ENCODE measurements around the gene ATOH8. TPM values are rescaled to one million over a fixed set of nuclear protein-coding genes. Genes with fewer than 3 reads are reported as not detected.

Gene ATOH8
- polyA plus RNA-seq, 2 of the 4 experiments (the other 2 are of a cell fraction) = 1.8 to 20.0 TPM

DNA sequence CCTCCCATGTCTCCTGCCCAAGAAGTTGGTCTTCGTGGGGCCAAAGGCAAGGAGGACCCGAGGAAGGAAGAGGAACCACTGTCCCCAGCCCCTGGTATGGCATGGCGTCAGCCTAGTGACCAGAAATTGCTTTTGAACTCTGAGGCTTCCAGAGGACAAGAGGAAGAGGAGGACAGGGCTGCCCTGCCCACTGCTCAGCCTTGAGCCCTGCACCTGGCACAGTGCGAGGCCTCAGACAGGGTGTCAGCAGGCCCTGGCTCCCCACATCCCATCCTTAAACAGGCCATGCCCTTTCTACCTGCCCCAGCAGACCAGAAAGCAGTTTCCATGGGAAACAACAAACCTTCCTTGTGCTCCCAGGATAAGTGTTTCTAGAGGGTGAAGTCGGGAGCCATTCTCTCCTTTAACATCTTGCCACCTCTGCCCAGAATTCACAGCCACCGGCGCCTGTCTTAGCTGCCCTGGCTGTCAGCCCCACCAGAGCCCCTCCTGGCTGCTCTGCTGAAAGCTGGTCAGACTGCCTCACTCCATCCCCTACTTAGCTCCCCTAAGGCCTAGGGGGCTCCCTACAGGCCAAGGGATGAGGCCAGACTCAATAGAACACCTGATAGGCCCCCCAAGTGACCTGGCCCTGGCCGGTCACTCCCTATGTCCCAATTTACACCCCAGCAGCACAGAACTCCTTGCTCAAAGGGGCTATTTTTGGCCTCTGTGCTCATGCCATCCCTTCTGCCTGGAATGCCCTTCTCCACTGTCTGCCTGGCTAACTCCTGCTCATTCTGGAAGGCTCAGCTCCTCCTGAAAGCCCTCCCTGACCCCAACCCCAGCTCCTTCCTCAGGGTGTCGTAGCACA, 20.6 kb downstream of the ATOH8 start:
- TF ChIP-seq RCOR1 (IDR thresholded peaks at IDR 0.05; ENCODE audit: low read depth, low read length) (no peak), RARB (CRISPR knock-in tag; IDR thresholded peaks at IDR 0.05) (no peak), EHMT2 (IDR thresholded peaks at IDR 0.05; ENCODE audit: low read depth) (no peak), HDAC2 (IDR thresholded peaks at IDR 0.05) (no peak), KDM1A (IDR thresholded peaks at IDR 0.05; ENCODE audit: low read depth) (no peak), NPAS2 (CRISPR knock-in tag; IDR thresholded peaks at IDR 0.05; ENCODE audit: borderline replicate concordance) (no peak), MAZ (IDR thresholded peaks at IDR 0.05; ENCODE audit: borderline replicate concordance, low read depth, low read length) (no peak), JUN (IDR thresholded peaks at IDR 0.05) (no peak), ZC3H11A (IDR thresholded peaks at IDR 0.05) (no peak), KDM5A (IDR thresholded peaks at IDR 0.05) (no peak), BCL3 (IDR thresholded peaks at IDR 0.05) (no peak), CHD2 (IDR thresholded peaks at IDR 0.05; ENCODE audit: low read length, partially characterized antibody) (no peak), JUNB (IDR thresholded peaks at IDR 0.05) (no peak), MYC (IDR thresholded peaks at IDR 0.05; ENCODE audit: borderline replicate concordance, low read length) (no peak), CEBPB (IDR thresholded peaks at IDR 0.05) (no peak), RAD21 (conservative IDR thresholded peaks at IDR 0.05 in 1 of 2, IDR thresholded peaks at IDR 0.05 in 1 of 2) (no peak), RFX5 (IDR thresholded peaks at IDR 0.05) (no peak), FOSL2 (IDR thresholded peaks at IDR 0.05) (no peak), FOSL2 (CRISPR knock-in tag; IDR thresholded peaks at IDR 0.05) (no peak)
- TF ChIP-seq, protein P1, sequence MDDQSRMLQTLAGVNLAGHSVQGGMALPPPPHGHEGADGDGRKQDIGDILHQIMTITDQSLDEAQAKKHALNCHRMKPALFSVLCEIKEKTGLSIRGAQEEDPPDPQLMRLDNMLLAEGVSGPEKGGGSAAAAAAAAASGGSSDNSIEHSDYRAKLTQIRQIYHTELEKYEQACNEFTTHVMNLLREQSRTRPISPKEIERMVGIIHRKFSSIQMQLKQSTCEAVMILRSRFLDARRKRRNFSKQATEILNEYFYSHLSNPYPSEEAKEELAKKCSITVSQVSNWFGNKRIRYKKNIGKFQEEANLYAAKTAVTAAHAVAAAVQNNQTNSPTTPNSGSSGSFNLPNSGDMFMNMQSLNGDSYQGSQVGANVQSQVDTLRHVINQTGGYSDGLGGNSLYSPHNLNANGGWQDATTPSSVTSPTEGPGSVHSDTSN (IDR thresholded peaks at IDR 0.05) = no peak
- TF ChIP-seq, protein P2, sequence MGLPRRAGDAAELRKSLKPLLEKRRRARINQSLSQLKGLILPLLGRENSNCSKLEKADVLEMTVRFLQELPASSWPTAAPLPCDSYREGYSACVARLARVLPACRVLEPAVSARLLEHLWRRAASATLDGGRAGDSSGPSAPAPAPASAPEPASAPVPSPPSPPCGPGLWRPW (IDR thresholded peaks at IDR 0.05) = no peak
- H3K4me1 ChIP-seq = peaks cover 49% of the 10 kb centered on the region
- ATAC-seq (no peak), DNase-seq (ENCODE audit: low read depth in 1 of 2, low spot score in 1 of 2) (no peak), FAIRE-seq (no peak)
- no peak overlapping the region for H3K4me2 ChIP-seq
- peak overlapping the region; percentile 82 to 88; a peak in 5 of 6 replicates for H3K27ac ChIP-seq
- CTCF ChIA-PET = interaction anchor here (0.6 to 63.0 kb wide), 9 partner anchors 15 to 119 kb away, joined by 3 to 1675 read pairs (median 11); partner anchors contain the start of genes ATOH8 and ST3GAL5
- no peaks in the 10 kb centered on the region for H3K9me3 ChIP-seq
- no peak overlapping the region for H3K4me3 ChIP-seq
- POLR2A ChIA-PET = no interaction called here
- WGBS (ENCODE audit: missing lambda C conversion rate) = 91% methylated on average over 9 of the region's 9 CpGs

DNA sequence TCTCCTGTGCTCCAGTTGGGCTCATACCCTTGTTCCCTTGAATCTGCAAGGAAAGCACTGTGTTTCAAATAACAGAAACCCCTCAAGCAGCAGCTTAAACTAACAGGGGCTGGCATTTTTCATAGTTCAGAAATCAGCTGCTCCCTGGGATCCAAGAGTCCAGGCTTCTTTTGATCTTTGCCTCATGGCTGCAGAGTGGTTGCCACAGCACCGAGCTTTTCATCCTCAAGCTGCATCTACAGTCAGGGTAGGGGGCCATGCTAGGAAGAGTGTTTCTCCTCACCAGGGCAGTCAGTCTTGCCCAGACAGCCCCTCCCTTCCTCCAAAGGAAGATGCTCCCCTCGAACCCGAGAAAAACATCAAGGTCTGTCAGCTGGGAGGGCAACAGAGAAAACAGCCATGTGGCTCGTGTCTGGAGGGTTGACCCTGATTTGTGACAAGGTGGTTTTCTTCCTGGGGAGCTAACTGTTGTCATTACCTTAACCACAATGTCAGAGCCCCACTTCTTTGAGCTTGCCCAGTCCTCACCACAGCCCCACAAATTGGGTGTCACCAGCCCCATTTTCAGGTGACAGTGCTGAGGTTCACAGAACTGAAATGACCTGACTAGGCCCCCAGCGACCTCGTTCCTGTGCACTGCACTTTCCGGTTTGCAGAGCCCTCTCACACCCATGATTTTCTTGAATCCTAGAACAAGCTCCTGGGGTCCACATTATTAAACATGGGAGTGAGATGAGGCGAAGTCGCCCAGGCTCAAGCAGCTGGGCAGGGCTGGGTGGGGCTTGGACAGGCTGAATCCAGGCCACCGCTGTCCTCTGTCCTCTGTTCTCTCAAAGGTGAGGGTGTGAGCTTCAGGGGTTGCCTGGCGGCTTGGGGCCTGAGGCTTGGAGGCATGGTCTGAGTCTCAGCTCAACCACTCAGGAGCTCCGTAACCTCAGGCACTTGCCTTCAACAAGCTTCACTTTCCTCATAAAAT, 21.9 kb downstream of the ATOH8 start:
- ChIA-PET CTCF (interaction anchor here (0.9 to 63.0 kb wide), 9 partner anchors 9 to 138 kb away, joined by 3 to 1675 read pairs (median 4); partner anchors contain the start of gene ATOH8), POLR2A (no interaction called here)
- DNase-seq (ENCODE audit: low read depth in 1 of 2, low spot score in 1 of 2) (no peak), ATAC-seq (no peak), FAIRE-seq (no peak)
- no peak overlapping the region for H3K4me2 ChIP-seq
- whole genome bisulfite sequencing (ENCODE audit: missing lambda C conversion rate) = 83% methylated on average over 11 of the region's 12 CpGs
- H3K4me3 ChIP-seq = no peak overlapping the region
- no peak overlapping the region for H3K27ac ChIP-seq
- peaks cover 36% of the 10 kb centered on the region for H3K4me1 ChIP-seq
- H3K9me3 ChIP-seq = no peaks in the 10 kb centered on the region
- TF ChIP-seq HOXA7 (CRISPR knock-in tag; IDR thresholded peaks at IDR 0.05) = no peak
- TF ChIP-seq EHMT2 (IDR thresholded peaks at IDR 0.05; ENCODE audit: low read depth) = no peak
- no peak for TF ChIP-seq NR3C1 (IDR thresholded peaks at IDR 0.05)
- no peak for TF ChIP-seq POLR2A (IDR thresholded peaks at IDR 0.05; ENCODE audit: low read length)
- no peak for TF ChIP-seq MAZ (IDR thresholded peaks at IDR 0.05; ENCODE audit: borderline replicate concordance, low read depth, low read length)
- TF ChIP-seq HOXB5 (CRISPR knock-in tag; IDR thresholded peaks at IDR 0.05) = no peak
- no peak for TF ChIP-seq HOXB13 (CRISPR knock-in tag; IDR thresholded peaks at IDR 0.05; ENCODE audit: low read depth)
- no peak for TF ChIP-seq BCL3 (IDR thresholded peaks at IDR 0.05)
- no peak for TF ChIP-seq POLR2AphosphoS2 (conservative IDR thresholded peaks at IDR 0.05; ENCODE audit: low read length)
- no peak for TF ChIP-seq RARB (CRISPR knock-in tag; IDR thresholded peaks at IDR 0.05)
- TF ChIP-seq, protein P3, sequence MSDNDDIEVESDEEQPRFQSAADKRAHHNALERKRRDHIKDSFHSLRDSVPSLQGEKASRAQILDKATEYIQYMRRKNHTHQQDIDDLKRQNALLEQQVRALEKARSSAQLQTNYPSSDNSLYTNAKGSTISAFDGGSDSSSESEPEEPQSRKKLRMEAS (IDR thresholded peaks at IDR 0.05) = no peak
- TF ChIP-seq CBX2 (IDR thresholded peaks at IDR 0.05; ENCODE audit: borderline replicate concordance, low read depth) = no peak
- TF ChIP-seq, protein P4, sequence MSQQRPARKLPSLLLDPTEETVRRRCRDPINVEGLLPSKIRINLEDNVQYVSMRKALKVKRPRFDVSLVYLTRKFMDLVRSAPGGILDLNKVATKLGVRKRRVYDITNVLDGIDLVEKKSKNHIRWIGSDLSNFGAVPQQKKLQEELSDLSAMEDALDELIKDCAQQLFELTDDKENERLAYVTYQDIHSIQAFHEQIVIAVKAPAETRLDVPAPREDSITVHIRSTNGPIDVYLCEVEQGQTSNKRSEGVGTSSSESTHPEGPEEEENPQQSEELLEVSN (IDR thresholded peaks at IDR 0.05; ENCODE audit: borderline replicate concordance, low read depth) = no peak
- no peak for TF ChIP-seq MYC (IDR thresholded peaks at IDR 0.05; ENCODE audit: borderline replicate concordance, low read length)

Measured in A549 (cell line).